Lower lobe of right lung (tissue), 2 donors: ENCODE results near the gene HPCA. TPM values are rescaled to one million over a fixed set of nuclear protein-coding genes. Genes with fewer than 3 reads are reported as not detected.
A peak's percentile ranks its signal among the peaks of the same experiment; 100 is the strongest.

ENCODE experiments used
- ATAC-seq, 2 donors: fragments of 200-7000 bp; cut with Tn5 transposase; one replicate each; pipeline ENCODE4 v1.9.1; 2020 to 2022; ENCODE audit warnings: mild to moderate bottlenecking in 2 of 2, moderate library complexity in 2 of 2
- DNase-seq: peaks from one replicate; pipeline ENCODE4 v3.0.0-alpha.2; 2020
- H3K27ac ChIP-seq: fragments of 200-600 bp; one replicate; pipeline ENCODE4 v1.8.0; 2022
- H3K27me3 ChIP-seq: fragments of 200-600 bp; one replicate; pipeline ENCODE4 v1.8.0; 2022; ENCODE audit warnings: low read depth
- H3K36me3 ChIP-seq: fragments of 200-600 bp; one replicate; pipeline ENCODE4 v1.8.0; 2022; ENCODE audit warnings: mild to moderate bottlenecking
- H3K4me1 ChIP-seq: fragments of 200-600 bp; one replicate; pipeline ENCODE4 v1.8.0; 2022
- H3K4me3 ChIP-seq: fragments of 200-600 bp; one replicate; pipeline ENCODE4 v1.8.0; 2022; ENCODE audit warnings: mild to moderate bottlenecking
- H3K9me3 ChIP-seq: fragments of 200-600 bp; one replicate; pipeline ENCODE4 v1.8.0; 2022
- CTCF ChIP-seq: fragments of 200-600 bp; IDR thresholded peaks from one replicate; pipeline ENCODE4 v1.8.0; 2022; ENCODE audit warnings: antibody characterized with exemption, mild to moderate bottlenecking
- intact Hi-C: fragments of 100-400 bp; cut with DNase I; formaldehyde crosslinking; loops from one replicate; pipeline ENCODE4 v1.11.0; 2022
- total RNA-seq: library from RNA; stranded (reverse); fragmentation: NEBNext Ultra II Directional; extraction: Animal tissue kit (Norgen Biotek cat#: 25700); gene quantifications from one replicate; pipeline ENCODE4 v1.2.1, GENCODE V29; 2021
- donor health status: DM: no; HTN: yes; CAD: no; lungs with severe emphysema.

The HPCA gene
- total RNA-seq, 1 donor from 2014 or later, result not detected

GRCh38 chr1:32872192-32872460 lies 14.2 kb upstream of the HPCA start:
- H3K27ac ChIP-seq, result no peak overlapping the region
- no peak overlapping the region for H3K4me3 ChIP-seq
- H3K27me3 ChIP-seq, result peaks cover 44% of the 10 kb centered on the region
- H3K9me3 ChIP-seq, result no peaks in the 10 kb centered on the region
- H3K36me3 ChIP-seq, result no peaks in the 10 kb centered on the region
- ATAC-seq, result no peak
- peaks cover 23% of the 10 kb centered on the region for H3K4me1 ChIP-seq
- DNase-seq, result no peak
- TF ChIP-seq CTCF, result no peak
- intact Hi-C loops, result no loop called here

GRCh38 chr1:32873484-32873883 lies 12.8 kb upstream of the HPCA start:
- no peak for DNase-seq
- Histone ChIP-seq H3K4me1 (peaks cover 23% of the 10 kb centered on the region), H3K9me3 (no peaks in the 10 kb centered on the region), H3K27me3 (peaks cover 50% of the 10 kb centered on the region), H3K4me3 (no peak overlapping the region), H3K36me3 (no peaks in the 10 kb centered on the region), H3K27ac (no peak overlapping the region)
- TF ChIP-seq CTCF, result no peak
- intact Hi-C loops, result no loop called here
- no peak for ATAC-seq

GRCh38 chr1:32874860-32875752 lies 11.2 kb upstream of the HPCA start:
- H3K4me3 ChIP-seq, result no peak overlapping the region
- H3K4me1 ChIP-seq, result peaks cover 19% of the 10 kb centered on the region
- no peaks in the 10 kb centered on the region for H3K9me3 ChIP-seq
- ATAC-seq, result no peak
- peaks cover 43% of the 10 kb centered on the region for H3K27me3 ChIP-seq
- intact Hi-C loops, result no loop called here
- DNase-seq, result no peak
- H3K27ac ChIP-seq, result no peak overlapping the region
- no peaks in the 10 kb centered on the region for H3K36me3 ChIP-seq
- no peak for TF ChIP-seq CTCF

GRCh38 chr1:32876341-32877210 lies 9.7 kb upstream of the HPCA start:
- H3K4me3 ChIP-seq, result no peak overlapping the region
- H3K4me1 ChIP-seq, result peaks cover 10% of the 10 kb centered on the region
- peak; percentile 96 for TF ChIP-seq CTCF
- peak; percentile 83 to 89 for ATAC-seq
- intact Hi-C loops, result no loop called here
- H3K36me3 ChIP-seq, result no peaks in the 10 kb centered on the region
- peak; percentile 84 for DNase-seq
- H3K27ac ChIP-seq, result no peak overlapping the region
- H3K27me3 ChIP-seq, result peaks cover 34% of the 10 kb centered on the region
- no peaks in the 10 kb centered on the region for H3K9me3 ChIP-seq

- TF ChIP-seq CTCF, result no peak
- Histone ChIP-seq H3K9me3 (no peaks in the 10 kb centered on the region), H3K4me3 (no peak overlapping the region), H3K27me3 (peaks cover 25% of the 10 kb centered on the region), H3K4me1 (peaks cover 8% of the 10 kb centered on the region), H3K36me3 (no peaks in the 10 kb centered on the region), H3K27ac (no peak overlapping the region)
- intact Hi-C loops, result no loop called here
- no peak for DNase-seq
- ATAC-seq, result no peak
These were observed 8.8 kb upstream of the HPCA start for GRCh38 chr1:32877211-32878110.
